ENCODE results near the gene IDE. TPM values are rescaled to one million over a fixed set of nuclear protein-coding genes. Genes with fewer than 3 reads are reported as not detected.

The IDE gene
- total and polyA plus RNA-seq, 2 donors (not counting 3 experiments of a cell fraction or from before 2014, with no cell fraction given), result 10.7 to 52.6 TPM

- ChIA-PET POLR2A (no interaction called here), CTCF (interaction anchor here (1.3 to 7.9 kb wide), 6 partner anchors 12 to 61 kb away, joined by 3 to 182 read pairs (median 4); no protein-coding TSS in a partner anchor)
- peak overlapping the region; percentile 95 for H3K4me2 ChIP-seq (ENCODE audit: insufficient read depth, low read length)
- no peak overlapping the region for H3K27ac ChIP-seq (ENCODE audit: insufficient read depth, low read depth, low read length)
- peaks cover 0 to 2% of the 10 kb centered on the region in 2 experiments for H3K36me3 ChIP-seq (ENCODE audit: control insufficient read depth in 2 of 2, extremely low read depth in 1 of 2, insufficient read depth in 2 of 2, low read length in 2 of 2)
- no peaks in the 10 kb centered on the region for H4K20me1 ChIP-seq (replicated peaks; ENCODE audit: control insufficient read depth, extremely low read depth, insufficient read depth, low read length)
- H3K4me3 ChIP-seq (replicated peaks in 1 of 3; ENCODE audit: insufficient read depth in 1 of 3, low read depth in 1 of 3, low read length in 3 of 3), result peak overlapping the region; percentile 63 to 84 (median 68)
- intact Hi-C loops (cut with micrococcal nuclease) (loop anchor here (1.0 to 10.0 kb wide), 3 partner anchors 117 to 488 kb away; partner anchors contain the start of gene HHEX), dilution Hi-C loops (cut with MboI; ENCODE audit: extremely low pct_ligation_motif_present, low sequenced_read_pairs) (no loop called here)
- peaks cover 22% of the 10 kb centered on the region for H3K4me1 ChIP-seq (ENCODE audit: control insufficient read depth, extremely low read depth, insufficient read depth, low read length)
- peaks cover 43% of the 10 kb centered on the region for H3K79me2 ChIP-seq (ENCODE audit: control insufficient read depth, insufficient read depth, low read length)
- TF ChIP-seq JUN (IDR thresholded peaks at IDR 0.05; ENCODE audit: borderline replicate concordance, insufficient read depth, insufficient read length, low read depth), result no peak
- TF ChIP-seq CTCF (IDR thresholded peaks at IDR 0.05; ENCODE audit: extremely low read depth in 1 of 2, insufficient read depth in 1 of 2, low read depth in 1 of 2, low read length in 2 of 2), result no peak
- no peak for TF ChIP-seq GATA2 (IDR thresholded peaks at IDR 0.05; ENCODE audit: insufficient read depth, insufficient read length, low read depth, low read length)
- TF ChIP-seq POLR2A (IDR thresholded peaks at IDR 0.05; ENCODE audit: low read depth, low read length), result no peak
- no peak for TF ChIP-seq POLR2AphosphoS5 (IDR thresholded peaks at IDR 0.05; ENCODE audit: insufficient read depth, low read depth, low read length)
- no peak for TF ChIP-seq EZH2 (IDR thresholded peaks at IDR 0.05; ENCODE audit: borderline replicate concordance, low read depth, low read length, severe bottlenecking)
- no peak for TF ChIP-seq MYC (IDR thresholded peaks at IDR 0.05; ENCODE audit: low read depth, low read length)
- TF ChIP-seq FOS (IDR thresholded peaks at IDR 0.05; ENCODE audit: borderline replicate concordance, insufficient read depth, low read length), result no peak
- TF ChIP-seq MAX (IDR thresholded peaks at IDR 0.05; ENCODE audit: insufficient read depth, insufficient read length), result no peak
- no TSS peak for BruUV-seq (replicated peaks)
- peak; percentile 18 for DNase-seq (ENCODE audit: low read depth, low spot score)
- FAIRE-seq, result peak; percentile 66
- no peak overlapping the region for H2AFZ ChIP-seq (ENCODE audit: low read depth, low read length)
- no peaks in the 10 kb centered on the region for H3K9me1 ChIP-seq (replicated peaks; ENCODE audit: control insufficient read depth, extremely low read depth, insufficient read depth, low read length)
- H3K9ac ChIP-seq (replicated peaks; ENCODE audit: extremely low read depth, insufficient read depth, low read length), result peak overlapping the region; percentile 93
- no peaks in the 10 kb centered on the region for H3K27me3 ChIP-seq (ENCODE audit: control insufficient read depth in 2 of 2, insufficient read depth in 2 of 2, low read length in 2 of 2)
- H3K9me3 ChIP-seq (replicated peaks; ENCODE audit: control insufficient read depth, insufficient read depth, low read length), result no peaks in the 10 kb centered on the region
Observed at GRCh38 chr10:92572362-92573090, 1.4 kb downstream of the IDE start.
